Hematopoietic multipotent progenitor cell treated with erythropoietin and hydrocortisone succinate and interleukin-3 and kit ligand, for 8 days (in vitro differentiated cells): ENCODE results near the gene PIGK.

Experiments used
- DNase-seq: peaks from one replicate; pipeline ENCODE4 v3.0.0-alpha.2; 2015

PIGK gene

DNA sequence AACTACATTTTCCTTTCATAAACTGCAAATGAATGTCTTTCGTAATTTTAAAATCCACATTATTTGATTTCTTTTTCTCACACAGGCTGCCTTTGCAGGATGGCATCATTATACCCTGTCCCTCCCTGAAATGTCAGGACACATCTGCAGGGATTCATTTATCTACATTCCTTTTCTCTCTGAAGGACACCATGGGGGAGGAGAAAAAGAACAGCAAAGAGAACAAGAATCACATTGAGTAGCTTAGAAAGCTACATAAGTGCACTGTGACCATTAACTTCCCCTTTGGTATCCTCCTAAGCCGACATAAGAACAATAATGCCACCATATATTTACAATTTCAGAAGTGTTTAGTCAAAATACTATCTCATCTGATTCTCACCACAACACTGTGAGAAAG, 129.5 kb downstream of the PIGK start:
- no peak for DNase-seq

- no peak for DNase-seq
Measured at GRCh38 chr1:77085109-77085508, 134.1 kb downstream of the PIGK start.

- no peak for DNase-seq
Measured at GRCh38 chr1:77084457-77084856, 134.8 kb downstream of the PIGK start.

GRCh38 chr1:77081834-77082233, 137.4 kb downstream of the PIGK start:
- DNase-seq, result no peak

- DNase-seq, result no peak
Measured at GRCh38 chr1:77076759-77077158, 142.5 kb downstream of the PIGK start.

- no peak for DNase-seq
Measured at GRCh38 chr1:77068013-77068412, 151.2 kb downstream of the PIGK start.

- DNase-seq, result no peak
Measured at GRCh38 chr1:77065693-77066342, 153.4 kb downstream of the PIGK start.

DNA sequence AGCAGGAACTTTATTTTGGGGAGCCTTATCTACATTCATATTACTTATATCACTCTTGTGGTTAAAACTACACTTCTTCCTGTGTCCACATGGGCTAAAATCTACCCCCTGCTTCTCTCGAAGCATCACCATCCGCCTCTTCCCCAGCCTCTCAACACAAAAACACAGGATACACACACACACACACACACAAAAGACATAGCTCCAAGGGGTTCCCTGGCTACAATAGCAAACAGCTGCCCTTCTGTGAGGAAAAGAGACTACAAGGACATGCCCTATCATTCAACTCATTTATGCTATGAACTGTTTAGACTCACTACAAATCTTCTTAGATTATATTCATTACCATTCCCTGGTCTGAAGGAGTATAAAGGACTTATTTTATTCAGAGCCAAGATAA, 155.0 kb downstream of the PIGK start:
- DNase-seq, result no peak

GRCh38 chr1:77063118-77063517, 156.1 kb downstream of the PIGK start:
- no peak for DNase-seq

DNA sequence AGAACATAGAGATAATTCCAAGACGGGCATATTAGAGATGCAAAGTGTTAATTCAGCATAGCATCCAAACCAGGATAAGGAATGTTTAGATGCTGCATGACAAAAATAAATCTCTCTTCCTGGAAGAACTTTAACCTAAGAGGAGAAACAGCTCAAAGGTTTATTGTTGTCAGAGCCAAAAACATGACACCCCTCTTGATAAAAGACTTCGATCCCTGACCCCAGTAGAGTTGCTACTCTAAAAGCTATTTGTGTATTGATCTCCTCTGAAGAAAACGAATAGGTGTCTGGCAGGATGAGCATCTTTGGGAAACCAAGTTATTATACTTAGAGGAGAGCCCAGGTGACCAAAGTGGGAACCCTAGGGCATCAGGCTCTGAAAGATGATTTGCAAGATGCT, 158.1 kb downstream of the PIGK start:
- no peak for DNase-seq

GRCh38 chr1:77060000-77060399, 159.2 kb downstream of the PIGK start:
- no peak for DNase-seq

DNA sequence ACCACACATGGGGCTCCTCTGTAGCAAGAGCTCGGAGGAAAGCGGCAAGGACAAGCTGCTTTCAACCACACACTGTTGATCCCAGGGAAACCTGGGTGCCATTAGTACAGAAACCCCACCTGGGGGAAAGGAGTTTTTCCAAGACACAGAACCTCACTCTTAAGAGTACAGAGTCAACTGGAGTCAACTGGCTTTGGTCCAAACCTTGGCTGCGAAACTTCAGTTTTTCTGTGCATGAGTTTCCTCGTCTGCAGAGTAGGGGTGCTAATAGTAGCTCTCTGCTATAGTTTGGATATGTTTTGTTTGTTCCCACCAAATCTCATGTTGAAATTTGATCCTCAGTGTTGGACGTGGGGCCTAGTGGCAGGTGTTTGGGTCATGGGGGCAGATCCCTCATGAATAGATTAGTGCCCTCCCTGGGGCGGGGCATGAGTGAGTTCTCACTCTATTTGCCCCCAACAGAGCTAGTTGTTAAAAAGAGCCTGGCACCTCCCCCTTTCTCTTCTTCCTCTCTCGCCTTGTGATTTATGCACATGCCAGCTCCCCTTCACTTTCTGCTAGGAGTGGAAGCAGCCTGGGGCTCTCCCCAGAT, 161.1 kb downstream of the PIGK start:
- DNase-seq, result no peak

DNA sequence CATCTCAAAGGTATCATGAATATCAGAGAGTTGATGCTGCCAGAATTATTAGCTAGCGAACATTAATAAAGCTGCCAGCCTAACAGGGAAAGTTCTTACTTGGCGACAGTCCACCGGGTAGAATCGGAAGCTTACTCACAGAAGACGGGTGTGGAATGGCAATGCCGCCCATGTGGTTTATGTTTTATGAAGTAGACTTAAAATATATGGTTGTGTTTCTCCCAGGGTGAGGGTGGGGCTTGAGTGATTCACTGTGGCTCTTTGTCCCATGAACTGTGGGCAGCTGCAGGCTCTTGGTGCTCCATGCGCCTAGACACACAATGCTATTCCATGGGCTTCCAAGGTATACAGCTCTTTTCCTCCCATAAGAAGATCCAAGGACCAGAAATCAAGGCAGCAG, 162.7 kb downstream of the PIGK start:
- no peak for DNase-seq

DNA sequence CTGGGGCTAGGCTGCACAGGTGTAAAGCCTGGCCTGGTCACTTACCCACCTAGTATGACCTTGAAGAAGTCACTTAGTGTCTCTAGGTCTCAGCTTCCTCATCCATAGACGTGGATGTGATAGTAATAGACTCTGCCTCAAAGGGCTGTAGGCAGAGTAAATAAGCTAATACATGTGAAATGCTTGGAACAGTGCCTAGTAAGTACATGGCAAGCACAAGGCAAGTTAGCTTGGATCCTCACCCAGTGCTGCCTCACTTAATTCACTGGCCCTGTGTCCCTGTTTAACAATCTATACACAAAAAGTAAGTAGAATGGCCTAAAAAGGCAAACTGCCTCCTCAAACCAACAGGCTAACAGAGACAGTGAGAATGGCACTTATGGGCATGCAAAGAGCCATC, 167.8 kb downstream of the PIGK start:
- no peak for DNase-seq

DNA sequence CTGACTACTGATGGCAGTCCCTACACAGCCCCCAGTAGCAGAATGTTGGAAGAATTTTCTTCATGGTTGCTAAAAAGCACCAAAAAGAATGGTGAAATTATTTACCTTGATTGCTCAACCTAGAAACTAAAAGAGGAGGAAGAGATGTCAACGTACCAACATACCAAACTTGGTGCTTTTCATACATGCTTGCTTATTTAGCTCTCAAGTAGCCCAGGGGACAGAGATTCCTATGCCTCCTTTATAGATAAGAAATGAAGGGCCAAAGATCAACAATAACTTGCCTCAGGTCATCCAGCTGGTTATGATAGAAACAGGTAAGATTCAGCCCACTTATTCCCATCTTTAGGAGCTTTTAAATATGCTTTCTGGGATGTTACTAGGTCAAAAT, 170.6 kb downstream of the PIGK start:
- no peak for DNase-seq

GRCh38 chr1:77047978-77048614, 171.1 kb downstream of the PIGK start:
- DNase-seq, result no peak

DNA sequence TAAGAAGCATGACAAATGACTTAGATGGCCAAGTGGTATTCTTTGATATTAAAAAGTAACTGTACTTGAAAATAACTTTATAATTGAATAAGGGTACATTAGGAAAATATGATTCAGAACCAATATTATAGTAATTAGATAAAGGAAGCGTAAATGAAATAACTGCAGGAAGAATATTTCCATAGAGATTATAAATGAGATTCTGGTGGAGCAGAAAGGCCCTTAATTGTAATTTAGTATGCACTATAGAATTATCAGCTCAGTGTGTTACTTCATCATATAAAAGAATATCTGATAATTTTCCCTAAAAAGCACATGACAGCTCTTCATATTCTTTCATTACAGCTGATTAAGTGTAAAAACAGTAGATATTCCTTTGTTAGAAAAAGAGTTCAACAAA, 171.7 kb downstream of the PIGK start:
- DNase-seq, result no peak

DNA sequence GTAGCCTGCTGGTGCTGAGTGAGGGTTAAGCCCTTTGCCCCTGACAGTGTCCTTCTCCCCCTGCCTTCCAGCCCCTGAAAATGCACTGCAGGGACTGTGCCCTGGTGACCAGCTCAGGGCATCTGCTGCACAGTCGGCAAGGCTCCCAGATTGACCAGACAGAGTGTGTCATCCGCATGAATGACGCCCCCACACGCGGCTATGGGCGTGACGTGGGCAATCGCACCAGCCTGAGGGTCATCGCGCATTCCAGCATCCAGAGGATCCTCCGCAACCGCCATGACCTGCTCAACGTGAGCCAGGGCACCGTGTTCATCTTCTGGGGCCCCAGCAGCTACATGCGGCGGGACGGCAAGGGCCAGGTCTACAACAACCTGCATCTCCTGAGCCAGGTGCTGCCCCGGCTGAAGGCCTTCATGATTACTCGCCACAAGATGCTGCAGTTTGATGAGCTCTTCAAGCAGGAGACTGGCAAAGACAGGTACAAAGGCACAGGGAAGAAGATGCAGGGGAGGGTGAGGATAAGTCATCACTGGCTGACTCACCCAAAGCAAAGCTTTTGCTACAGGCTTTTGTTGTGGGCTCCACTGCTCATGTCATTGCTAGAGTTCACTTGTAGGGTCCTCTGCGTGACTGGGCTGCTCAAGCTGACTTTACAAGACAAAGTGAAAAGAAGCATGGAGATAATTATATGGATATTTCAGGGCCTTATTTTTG, 174.9 kb downstream of the PIGK start:
- DNase-seq, result no peak

- DNase-seq, result no peak
Measured at GRCh38 chr1:77040826-77041225, 178.4 kb downstream of the PIGK start.

DNA sequence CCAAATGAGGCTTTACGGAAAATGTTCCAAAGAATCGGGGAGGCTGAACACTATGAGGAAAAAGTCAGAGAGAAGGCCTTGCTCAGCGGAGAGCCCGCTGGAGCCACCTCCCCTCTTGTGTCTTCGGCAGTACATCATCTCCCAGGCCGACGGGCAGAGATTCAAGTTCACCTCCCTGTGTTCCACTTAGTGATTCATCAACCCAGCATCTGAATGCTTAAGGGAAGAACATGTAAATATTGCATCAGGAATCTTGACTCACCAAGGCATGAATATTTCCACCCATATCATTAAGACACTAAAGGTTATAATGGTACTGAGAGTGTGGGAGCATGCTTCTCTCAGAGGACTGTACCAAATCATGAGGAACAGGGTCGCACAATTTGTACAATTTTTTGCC, 179.5 kb downstream of the PIGK start:
- DNase-seq, result no peak

- DNase-seq, result no peak
Measured at GRCh38 chr1:77039111-77039510, 180.1 kb downstream of the PIGK start.
